H9 (cell line): ENCODE results near the gene EEF1AKMT3. TPM values are rescaled to one million over a fixed set of nuclear protein-coding genes. Genes with fewer than 3 reads are reported as not detected.

ENCODE experiments used
- DNase-seq: peaks from one replicate; pipeline ENCODE4 v3.0.0-alpha.2; 2017
- H2AFZ ChIP-seq: one replicate; pipeline ENCODE4 v1.6.1; 2013; ENCODE audit warnings: mild to moderate bottlenecking, low read length, control low read depth, moderate library complexity
- H2AK5ac ChIP-seq: 2 replicates; pipeline ENCODE4 v1.6.1; 2013; ENCODE audit warnings: low read length, control low read depth, mixed read lengths; ENCODE audit not compliant: insufficient read length
- H2BK120ac ChIP-seq: one replicate; pipeline ENCODE4 v1.6.1; 2013; ENCODE audit warnings: low read depth, mild to moderate bottlenecking, low read length, control low read depth, inconsistent platforms; ENCODE audit not compliant: poor library complexity, severe bottlenecking
- H2BK12ac ChIP-seq: 2 replicates; pipeline ENCODE4 v1.6.1; 2013; ENCODE audit warnings: low read length, control low read depth, mixed read lengths, low read depth; ENCODE audit not compliant: insufficient read length
- H2BK15ac ChIP-seq: 2 replicates; pipeline ENCODE4 v1.6.1; 2013; ENCODE audit warnings: low read depth, low read length, control low read depth
- H2BK20ac ChIP-seq: one replicate; pipeline ENCODE4 v1.6.1; 2013; ENCODE audit warnings: low read depth, mild to moderate bottlenecking, low read length, control low read depth, inconsistent platforms; ENCODE audit not compliant: poor library complexity, severe bottlenecking
- H2BK5ac ChIP-seq: 2 replicates; pipeline ENCODE4 v1.6.1; 2013; ENCODE audit warnings: low read length, control low read depth, mixed read lengths; ENCODE audit not compliant: insufficient read length
- H3K14ac ChIP-seq: 2 replicates; pipeline ENCODE4 v1.6.1; 2013; ENCODE audit warnings: low read length, control low read depth; ENCODE audit not compliant: insufficient read depth
- H3K18ac ChIP-seq: 2 replicates; pipeline ENCODE4 v1.6.1; 2013; ENCODE audit warnings: low read depth, mild to moderate bottlenecking, mixed read lengths, low read length, control low read depth; ENCODE audit not compliant: insufficient read length
- H3K23ac ChIP-seq: 2 replicates; pipeline ENCODE4 v1.6.1; 2013; ENCODE audit warnings: low read length, control low read depth, mixed read lengths, low read depth; ENCODE audit not compliant: insufficient read length
- H3K23me2 ChIP-seq: 2 replicates; pipeline ENCODE4 v1.6.1; 2013; ENCODE audit warnings: low read depth, mild to moderate bottlenecking, mixed read lengths, low read length, control low read depth; ENCODE audit not compliant: insufficient read length, poor library complexity, severe bottlenecking
- H3K27ac ChIP-seq: 2 replicates; pipeline ENCODE4 v1.5.1; 2013; ENCODE audit warnings: low read length, control low read depth, mixed read lengths, low read depth; ENCODE audit not compliant: insufficient read length
- H3K27me3 ChIP-seq: 2 replicates; pipeline ENCODE4 v1.6.1; 2013; ENCODE audit warnings: low read length, control low read depth, inconsistent platforms; ENCODE audit not compliant: insufficient read depth
- H3K4ac ChIP-seq: 2 replicates; pipeline ENCODE4 v1.6.1; 2013; ENCODE audit warnings: low read depth, mild to moderate bottlenecking, control low read depth, inconsistent platforms, low read length, moderate library complexity
- H3K4me1 ChIP-seq: 2 replicates; pipeline ENCODE4 v1.6.1; 2013; ENCODE audit warnings: low read length, control low read depth, inconsistent platforms; ENCODE audit not compliant: insufficient read depth
- H3K4me2 ChIP-seq: 2 replicates; pipeline ENCODE4 v1.6.1; 2013; ENCODE audit warnings: low read length, control low read depth, mixed read lengths; ENCODE audit not compliant: insufficient read length, insufficient read depth
- H3K56ac ChIP-seq: 2 replicates; pipeline ENCODE4 v1.6.1; 2013; ENCODE audit warnings: low read depth, mild to moderate bottlenecking, mixed read lengths, low read length, control low read depth; ENCODE audit not compliant: insufficient read length
- H3K79me1 ChIP-seq: 2 replicates; pipeline ENCODE4 v1.6.1; 2013; ENCODE audit warnings: low read depth, mild to moderate bottlenecking, moderate library complexity, low read length, control low read depth, inconsistent platforms; ENCODE audit not compliant: insufficient read depth, poor library complexity, severe bottlenecking
- H3K79me2 ChIP-seq: 2 replicates; pipeline ENCODE4 v1.6.1; 2013; ENCODE audit warnings: low read length, control low read depth, inconsistent platforms; ENCODE audit not compliant: insufficient read depth
- H3K9ac ChIP-seq: 2 replicates; pipeline ENCODE4 v1.6.1; 2013; ENCODE audit warnings: low read length, control low read depth, mixed read lengths; ENCODE audit not compliant: insufficient read length; ENCODE audit errors: extremely low read depth
- H3K9me3 ChIP-seq: one replicate; pipeline ENCODE4 v1.6.1; 2013; ENCODE audit warnings: low read depth, low read length, inconsistent platforms; ENCODE audit not compliant: control insufficient read depth
- H3T11ph ChIP-seq: one replicate; pipeline ENCODE4 v1.6.1; 2013; ENCODE audit warnings: mild to moderate bottlenecking, low read length, control low read depth, inconsistent platforms
- H4K20me1 ChIP-seq: one replicate; pipeline ENCODE4 v1.6.1; 2013; ENCODE audit not compliant: control insufficient read depth, insufficient read length, insufficient read depth
- H4K5ac ChIP-seq: 2 replicates; pipeline ENCODE4 v1.6.1; 2013; ENCODE audit warnings: low read depth, mild to moderate bottlenecking, mixed read lengths, low read length, control low read depth; ENCODE audit not compliant: insufficient read length
- H4K8ac ChIP-seq: replicated peaks from 2 replicates; pipeline ENCODE4 v1.6.1; 2013; ENCODE audit warnings: low read length, control low read depth, mixed read lengths, low read depth; ENCODE audit not compliant: insufficient read length
- H4K91ac ChIP-seq: 2 replicates; pipeline ENCODE4 v1.6.1; 2013; ENCODE audit warnings: low read depth, mild to moderate bottlenecking, moderate library complexity, mixed read lengths, low read length, control low read depth; ENCODE audit not compliant: insufficient read length
- H3K27ac Mint-ChIP-seq, 3 experiments: 2 replicates in 2 of 3; 3 replicates in 1 of 3; pipeline ENCODE4 v1.8.0; 2020 to 2021; ENCODE audit warnings: mixed read lengths in 3 of 3, mild to moderate bottlenecking in 1 of 3, moderate library complexity in 1 of 3
- H3K27me3 Mint-ChIP-seq: 2 replicates; pipeline ENCODE4 v1.8.0; 2021; ENCODE audit warnings: low read depth, mild to moderate bottlenecking, moderate library complexity, mixed read lengths
- H3K36me3 Mint-ChIP-seq, 3 experiments: 2 replicates in 2 of 3; 3 replicates in 1 of 3; pipeline ENCODE4 v1.8.0; 2020 to 2021; ENCODE audit warnings: low read depth in 3 of 3, mixed read lengths in 3 of 3; ENCODE audit not compliant: insufficient read depth in 1 of 3
- H3K4me1 Mint-ChIP-seq, 2 experiments: 2 replicates each; pipeline ENCODE4 v1.8.0; 2020; ENCODE audit warnings: mixed read lengths in 2 of 2
- H3K4me3 Mint-ChIP-seq, 2 experiments: 2 replicates in 1 of 2; 3 replicates in 1 of 2; pipeline ENCODE4 v1.8.0; 2020 to 2021; ENCODE audit warnings: mild to moderate bottlenecking in 2 of 2, mixed read lengths in 2 of 2, moderate library complexity in 1 of 2
- H3K9me3 Mint-ChIP-seq, 2 experiments: 2 replicates in 1 of 2; 3 replicates in 1 of 2; pipeline ENCODE4 v1.8.0; 2020; ENCODE audit warnings: mild to moderate bottlenecking in 2 of 2, mixed read lengths in 2 of 2, moderate library complexity in 1 of 2
- CTCF ChIP-seq: fragments of 200-600 bp; sonication (generic); conservative IDR thresholded peaks from 3 replicates; pipeline ENCODE4 v1.8.0; 2021; ENCODE audit warnings: antibody characterized with exemption, mild to moderate bottlenecking
- WGBS: extraction: QIAGEN DNeasy Blood & Tissue Kit; methylation state at CpG from one replicate; pipeline ENCODE4 v1.1.7; 2013; ENCODE audit warnings: missing lambda C conversion rate, low lambda C conversion rate, mixed read lengths; ENCODE audit not compliant: insufficient read length; ENCODE audit errors: extremely low coverage; 5-methylcytosine and 5-hydroxymethylcytosine counted together
- total RNA-seq: library from RNA; stranded (reverse); gene quantifications from 2 replicates; pipeline ENCODE4 v1.2.1, GENCODE V29; 2021

EEF1AKMT3 gene
- total RNA-seq, 1 experiment from 2014 or later: 2.9 TPM

GRCh38 chr12:57816855-57817151, 44.4 kb downstream of the EEF1AKMT3 start:
- Histone ChIP-seq H2BK20ac (no peak overlapping the region), H4K5ac (no peak overlapping the region), H2AFZ (no peak overlapping the region), H3K23me2 (no peaks in the 10 kb centered on the region), H4K8ac (no peak overlapping the region), H2BK15ac (no peak overlapping the region), H2AK5ac (no peak overlapping the region), H3K18ac (no peak overlapping the region), H3K27me3 (no peaks in the 10 kb centered on the region), H3T11ph (no peak overlapping the region), H3K9me3 (no peaks in the 10 kb centered on the region), H2BK12ac (no peak overlapping the region), H3K4me2 (no peak overlapping the region), H3K79me2 (no peaks in the 10 kb centered on the region), H3K9ac (no peak overlapping the region), H3K23ac (no peak overlapping the region), H3K79me1 (no peaks in the 10 kb centered on the region), H3K4ac (no peak overlapping the region), H4K91ac (no peak overlapping the region), H3K14ac (no peak overlapping the region), H3K4me1 (no peaks in the 10 kb centered on the region), H4K20me1 (no peaks in the 10 kb centered on the region), H2BK5ac (no peak overlapping the region), H3K27ac (no peak overlapping the region), H2BK120ac (no peak overlapping the region), H3K56ac (no peak overlapping the region)
- no peak overlapping the region for H3K4me3 Mint-ChIP-seq
- H3K36me3 Mint-ChIP-seq: peaks cover 0 to 16% (median 11%) of the 10 kb centered on the region in 3 experiments; a peak in 6 of 7 replicates
- H3K4me1 Mint-ChIP-seq: peaks cover 6 to 10% of the 10 kb centered on the region in 2 experiments
- no peak overlapping the region for H3K27ac Mint-ChIP-seq
- TF ChIP-seq CTCF: no peak
- H3K9me3 Mint-ChIP-seq: no peaks in the 10 kb centered on the region
- no peak for DNase-seq
- WGBS: no CpG with 5 or more reads among the region's 5 CpGs
- H3K27me3 Mint-ChIP-seq: no peaks in the 10 kb centered on the region
